LNCaP clone FGC (cell line): ENCODE measurements around the gene SNX11.
A peak's percentile ranks its signal among the peaks of the same experiment; 100 is the strongest.

Source experiments
- DNase-seq: peaks from one replicate; pipeline ENCODE4 v3.0.0-alpha.2; 2011; ENCODE audit warnings: low read depth
- H3K4me3 ChIP-seq: 2 replicates; pipeline ENCODE4 v1.5.1; 2011; ENCODE audit warnings: mild to moderate bottlenecking, low read depth, low read length, control low read depth
- CTCF ChIP-seq: IDR thresholded peaks from 2 replicates; pipeline ENCODE4 v1.5.1; 2012; ENCODE audit warnings: mild to moderate bottlenecking; ENCODE audit not compliant: control insufficient read depth, insufficient read depth; ENCODE audit errors: extremely low read depth

SNX11 gene

GRCh38 chr17:48100591-48101011 is 7.0 kb upstream of the SNX11 start:
- H3K4me3 ChIP-seq: peak overlapping the region; percentile 73
- no peak for TF ChIP-seq CTCF
- peak; percentile 76 for DNase-seq

DNA sequence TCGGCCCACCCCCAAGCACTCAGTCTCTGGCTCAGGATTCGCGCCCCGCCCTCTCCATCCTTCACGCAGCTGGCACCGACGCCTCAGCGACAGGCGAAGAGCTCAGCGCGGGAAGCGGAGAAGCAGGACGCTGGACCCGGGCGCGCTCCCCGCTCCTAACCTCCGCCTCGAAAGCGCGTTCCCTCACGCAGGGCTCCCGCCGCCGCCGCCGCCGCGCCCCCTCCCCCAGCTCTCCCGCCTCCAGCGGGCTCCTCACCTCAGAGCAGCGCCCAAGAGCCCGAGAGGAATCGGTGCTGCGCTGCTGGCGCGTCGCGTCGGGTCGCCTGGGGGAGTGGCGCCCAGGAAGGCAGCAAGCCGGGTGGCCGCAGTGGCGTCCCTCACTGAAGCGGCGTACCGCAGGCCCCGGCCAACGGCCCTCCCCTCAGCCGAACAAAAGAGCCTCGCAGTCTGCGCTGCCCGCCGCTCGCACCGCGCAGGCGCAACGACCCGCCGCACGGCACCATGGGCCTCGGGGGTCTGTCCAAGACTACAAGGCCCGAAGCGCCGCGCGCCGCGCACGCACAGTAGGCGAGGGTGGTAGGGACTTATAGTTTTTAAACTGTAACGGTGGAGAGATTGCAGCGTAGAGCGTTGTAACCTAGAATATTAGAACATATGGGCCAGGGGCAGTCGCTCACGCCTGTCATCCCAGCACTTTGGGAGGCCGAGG is 6.4 kb upstream of the SNX11 start, which contains the start of gene CBX1:
Gene CBX1 (minus strand): TSS at position 467 of the 709 bp plus-strand sequence. CDS start 24,474 bp downstream, outside the sequence.
- TF ChIP-seq CTCF: no peak
- peak within 1 kb of the TSS; percentile 73 for H3K4me3 ChIP-seq
- DNase-seq: peak; percentile 90

DNA sequence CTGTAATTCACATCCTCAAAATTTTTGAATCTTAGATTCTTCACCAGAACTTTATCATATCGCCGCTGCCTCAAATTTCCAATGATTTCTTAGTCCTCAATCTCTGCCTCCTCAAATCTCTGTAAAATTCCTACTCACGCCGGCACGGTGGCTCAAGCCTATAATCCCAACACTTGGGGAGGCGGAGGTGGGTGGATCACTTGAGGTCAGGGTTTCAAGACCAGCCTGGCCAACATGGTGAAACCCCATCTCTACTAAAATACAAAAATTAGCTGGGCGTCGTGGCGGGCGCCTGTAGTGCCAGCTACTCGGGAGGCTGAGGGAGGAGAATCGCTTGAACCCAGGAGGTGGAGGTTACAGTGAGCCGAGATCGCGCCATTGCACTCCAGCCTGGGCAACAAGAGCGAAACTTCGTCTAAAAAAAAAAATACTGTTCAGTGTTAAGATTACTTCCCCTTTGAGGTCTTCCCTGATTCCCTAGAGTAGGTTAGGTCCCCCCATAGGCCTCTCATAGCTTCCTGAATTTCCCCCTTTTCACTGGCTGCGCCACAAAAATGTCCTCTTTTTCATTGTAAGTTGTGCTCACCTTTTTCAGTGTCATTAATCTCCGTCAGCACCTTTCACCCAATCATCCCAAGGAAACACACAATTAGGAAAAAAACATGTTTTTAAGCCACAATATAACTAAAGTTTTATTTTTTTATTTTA is 5.4 kb upstream of the SNX11 start:
- peak overlapping the region; percentile 73 for H3K4me3 ChIP-seq
- no peak for TF ChIP-seq CTCF
- DNase-seq: no peak

DNA sequence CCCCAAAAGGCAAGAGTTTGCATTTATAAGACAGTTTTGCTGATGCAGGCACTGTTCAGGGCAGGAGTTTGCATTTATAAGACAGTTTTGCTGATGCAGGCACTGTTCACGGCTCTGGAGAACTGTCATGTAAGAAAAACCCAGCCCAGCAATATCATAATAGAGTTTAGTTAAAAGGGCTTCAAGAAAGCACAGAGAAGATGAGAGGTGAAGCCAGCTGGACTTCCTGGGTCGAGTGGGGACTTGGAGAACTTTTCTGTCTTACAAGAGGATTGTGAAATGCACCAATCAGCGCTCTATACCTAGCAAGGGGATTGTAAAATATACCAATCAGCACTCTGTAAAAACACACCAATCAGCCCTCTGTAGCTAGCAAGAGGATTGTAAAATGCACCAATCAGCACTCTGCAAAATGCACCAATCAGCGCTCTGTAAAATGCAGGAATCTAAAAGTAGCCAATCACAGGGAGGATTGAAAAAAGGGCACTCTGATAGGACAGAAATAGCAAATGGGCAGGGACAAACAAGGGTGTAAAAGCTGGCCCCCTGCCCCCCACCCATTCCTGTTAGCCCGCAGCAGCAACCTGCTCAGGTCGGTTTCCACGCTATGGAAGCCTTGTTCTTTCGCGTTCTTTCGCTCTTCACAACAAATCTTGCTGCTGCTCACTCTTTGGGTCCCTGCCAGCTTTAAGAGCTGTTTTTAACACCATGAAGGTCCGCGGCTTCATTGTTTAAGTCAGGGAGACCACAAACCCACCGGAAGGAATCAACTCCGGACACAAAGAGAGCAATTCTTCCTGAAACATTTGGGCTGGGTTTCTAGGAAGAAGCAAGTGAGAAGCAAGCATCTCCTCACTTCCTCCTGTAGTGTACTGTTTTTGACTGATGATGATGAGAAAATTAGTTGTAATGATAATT is 4.5 kb upstream of the SNX11 start:
- no peak for DNase-seq
- no peak for TF ChIP-seq CTCF
- H3K4me3 ChIP-seq: no peak overlapping the region

DNA sequence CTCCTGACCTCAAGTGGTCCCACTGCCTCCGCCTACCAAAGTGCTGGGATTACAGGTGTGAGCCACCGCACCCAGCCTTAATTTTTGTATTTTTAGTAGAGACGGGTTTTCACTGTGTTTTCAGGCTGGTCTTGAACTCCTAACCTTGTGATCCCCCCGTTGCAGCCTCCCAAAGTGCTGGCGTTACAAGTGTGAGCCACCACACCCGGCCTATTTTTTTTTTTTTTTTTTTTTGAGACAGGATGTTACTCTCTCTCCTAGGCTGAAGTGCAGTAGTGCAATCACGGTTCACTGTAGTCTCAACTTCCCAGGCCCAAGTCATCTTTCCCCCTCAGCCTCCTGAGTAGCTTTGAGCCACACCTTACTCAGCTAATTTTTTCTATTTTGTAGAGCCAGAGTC is 3.1 kb upstream of the SNX11 start:
- no peak for TF ChIP-seq CTCF
- no peak overlapping the region for H3K4me3 ChIP-seq
- DNase-seq: no peak

GRCh38 chr17:48106802-48107136 is 797 bp upstream of the SNX11 start:
- peak overlapping the region; percentile 80 for H3K4me3 ChIP-seq
- DNase-seq: no peak
- TF ChIP-seq CTCF: no peak
